Stimulated activated CD8-positive, alpha-beta memory T cell treated with anti-CD3 and anti-CD28 coated beads, Interleukin-4, amount 100 ng/mL, for 1 hour (primary cell): ENCODE results near the gene C11orf97.
"Not testable (repeated sequence)": the region's sequence is repeated elsewhere in the genome, so short reads cannot be mapped to it uniquely, and the experiment has no call there.

ENCODE experiments used
- DNase-seq, 2 donors: peaks; one replicate each; pipeline ENCODE4 v3.0.0-alpha.2; 2020; ENCODE audit warnings: low read depth in 2 of 2, low spot score in 1 of 2

Gene C11orf97

GRCh38 chr11:94557421-94557820 is 45.2 kb downstream of the C11orf97 start:
- no peak for DNase-seq

GRCh38 chr11:94557992-94558391 is 45.7 kb downstream of the C11orf97 start:
- DNase-seq, result no peak

DNA sequence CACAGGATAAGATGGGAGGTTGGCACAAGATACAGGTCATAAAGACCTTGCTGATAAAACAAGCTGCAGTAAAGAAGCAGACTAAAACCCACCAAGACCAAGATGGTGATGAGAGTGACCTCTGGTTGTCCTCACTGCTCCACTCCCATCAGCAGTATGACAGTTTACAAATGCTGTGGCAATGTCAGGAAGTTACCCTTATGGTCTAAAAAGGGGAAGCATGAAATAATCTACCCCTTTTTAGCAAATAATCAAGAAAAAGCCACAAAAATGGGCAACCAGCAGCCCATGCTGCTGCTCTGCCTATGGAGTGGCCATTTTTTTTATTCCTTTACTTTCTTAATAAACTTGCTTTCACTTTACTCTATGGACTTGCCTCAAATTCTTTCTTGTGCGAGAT is 46.2 kb downstream of the C11orf97 start:
- DNase-seq, result no peak

DNA sequence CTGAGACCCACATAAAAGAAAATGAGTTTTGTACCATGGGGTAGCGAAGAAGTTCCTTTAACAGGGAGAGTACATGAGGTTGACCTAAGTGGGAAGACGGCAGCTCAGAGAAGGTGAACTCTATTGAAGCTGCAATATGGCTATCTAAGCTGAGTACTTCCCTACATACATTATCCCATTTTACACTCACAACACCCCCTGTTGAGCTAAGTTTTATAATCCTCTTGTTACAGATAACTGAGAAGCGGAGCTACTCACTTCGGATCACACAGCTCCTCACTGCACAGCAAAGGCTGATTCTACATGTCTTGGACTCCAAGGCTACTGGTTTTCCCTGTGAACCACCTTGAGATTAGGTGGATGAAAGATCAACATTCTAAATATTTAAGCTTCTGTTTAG is 46.7 kb downstream of the C11orf97 start:
- DNase-seq, result no peak

DNA sequence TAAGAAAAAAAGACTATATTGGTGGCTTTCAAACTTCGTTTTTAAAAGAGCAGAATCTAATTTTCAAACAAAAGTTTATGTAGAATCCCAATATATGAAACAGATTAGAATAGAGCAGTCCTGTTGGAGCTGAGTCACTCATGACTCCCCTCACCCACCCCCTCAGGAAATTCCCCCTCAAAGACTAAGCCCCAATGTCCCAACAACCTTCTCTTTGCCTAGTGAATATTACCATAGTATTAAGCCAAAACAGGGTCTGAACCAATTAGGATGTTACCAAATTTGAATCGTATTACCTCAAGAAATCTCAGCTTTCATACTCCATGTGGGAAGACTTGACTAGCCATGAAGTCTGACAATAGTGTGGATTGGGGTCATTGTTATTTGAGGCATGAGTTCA is 47.1 kb downstream of the C11orf97 start:
- DNase-seq, result no peak

GRCh38 chr11:94560834-94561233 is 48.6 kb downstream of the C11orf97 start:
- no peak for DNase-seq

- no peak for DNase-seq
Measured at GRCh38 chr11:94563176-94563847, 51.1 kb downstream of the C11orf97 start.

GRCh38 chr11:94563848-94564467 is 51.7 kb downstream of the C11orf97 start:
- DNase-seq, result no peak

DNA sequence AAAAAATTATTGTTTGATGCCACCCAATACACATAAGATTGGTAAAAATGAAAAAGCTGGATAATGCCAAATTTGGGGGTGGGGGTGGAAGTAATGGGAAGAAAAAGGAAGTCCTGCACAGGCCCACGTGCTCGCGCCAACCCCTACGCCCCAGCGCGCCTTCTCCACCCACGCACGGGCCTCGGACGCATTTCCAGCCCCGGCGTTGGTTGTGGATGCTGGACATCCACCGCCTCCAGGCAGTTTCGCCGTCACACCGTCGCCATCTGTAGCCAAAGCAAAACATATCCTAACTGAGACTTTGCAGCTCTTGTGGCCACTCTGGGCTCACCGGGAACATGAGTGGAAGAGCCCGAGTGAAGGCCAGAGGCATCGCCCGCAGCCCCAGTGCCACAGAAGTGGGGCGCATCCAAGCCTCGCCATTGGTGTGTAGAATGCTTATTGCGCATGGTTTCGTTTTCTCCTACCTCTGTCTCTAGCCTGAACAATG is 55.0 kb downstream of the C11orf97 start, which contains the start of gene PIWIL4:
Gene PIWIL4 (plus strand): TSS at position 188 of the 490 bp plus-strand sequence. CDS start 151 bp downstream, at position 339.
- no peak for DNase-seq

- no peak for DNase-seq
Measured at GRCh38 chr11:94568200-94568599, 55.9 kb downstream of the C11orf97 start.

GRCh38 chr11:94568717-94569116 is 56.5 kb downstream of the C11orf97 start:
- no peak for DNase-seq

GRCh38 chr11:94572975-94573374 is 60.7 kb downstream of the C11orf97 start:
- not testable (repeated sequence) for DNase-seq

DNA sequence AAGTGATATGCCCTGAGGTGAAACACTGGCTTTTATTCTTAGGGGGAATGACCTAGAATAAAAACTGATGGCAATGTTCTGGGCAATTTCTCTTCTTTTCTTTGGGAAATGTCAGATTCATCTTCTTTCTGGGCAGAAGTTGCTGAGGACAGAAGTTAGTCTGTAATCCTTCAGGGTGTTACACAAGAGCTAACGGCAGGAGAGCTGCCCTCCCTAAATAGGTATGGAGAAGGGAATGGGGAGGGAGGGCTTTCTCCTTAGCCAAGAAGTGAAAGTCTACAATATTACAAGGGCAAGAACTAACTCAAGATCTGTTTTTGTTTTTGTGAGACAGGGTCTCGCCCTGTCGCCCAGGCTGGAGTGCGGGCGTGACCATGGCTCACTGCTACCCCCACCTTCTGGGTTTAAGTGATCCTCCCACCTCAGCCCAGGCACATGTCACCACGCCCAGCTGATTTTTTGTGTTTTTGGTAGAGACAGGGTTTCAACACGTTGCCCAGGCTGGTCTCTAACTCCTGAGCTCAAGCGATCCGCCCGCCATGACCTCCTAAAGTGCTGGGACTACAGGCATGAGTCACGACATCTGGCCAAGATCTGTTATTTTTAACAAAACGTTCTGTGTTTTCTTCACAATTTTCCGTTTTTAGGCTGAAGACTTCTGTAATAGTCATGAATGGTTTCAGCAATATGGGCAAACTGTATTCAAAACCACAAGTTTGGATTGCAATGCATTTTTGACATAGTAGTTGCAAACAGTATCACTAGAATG is 62.1 kb downstream of the C11orf97 start:
- no peak for DNase-seq

- no peak for DNase-seq
Measured at GRCh38 chr11:94576306-94576705, 64.0 kb downstream of the C11orf97 start.

DNA sequence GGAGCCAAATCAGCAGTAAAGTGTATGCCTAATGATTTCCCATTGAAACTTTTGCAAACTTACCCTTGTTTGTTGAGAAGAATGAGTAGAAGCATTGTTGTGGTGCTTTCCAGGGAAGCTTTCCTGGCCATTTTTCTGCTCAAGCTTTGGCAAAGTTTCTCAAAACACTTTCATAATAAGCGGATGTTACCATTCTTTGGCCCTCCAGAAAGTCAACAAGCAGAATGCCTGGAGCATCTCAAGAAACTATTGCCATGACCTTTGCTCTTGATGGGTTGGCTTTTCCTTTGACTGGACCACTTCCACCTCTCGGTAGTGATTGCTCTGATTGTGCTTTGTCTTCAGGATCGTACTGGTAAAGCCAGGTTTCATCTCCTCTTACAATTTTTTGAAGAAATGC is 65.6 kb downstream of the C11orf97 start:
- no peak for DNase-seq
